NB4 (cell line): ENCODE results near the gene CLDND2.
"Not testable (repeated sequence)": the region's sequence is repeated elsewhere in the genome, so short reads cannot be mapped to it uniquely, and the experiment has no call there.

Source experiments
- DNase-seq: peaks from one replicate; pipeline ENCODE4 v3.0.0; 2010; ENCODE audit warnings: low read depth
- H3K4me3 ChIP-seq: one replicate; pipeline ENCODE4 v1.5.1; 2011; ENCODE audit warnings: mild to moderate bottlenecking, low read depth, low read length, moderate library complexity
- CTCF ChIP-seq: IDR thresholded peaks from one replicate; pipeline ENCODE4 v1.5.1; 2012; ENCODE audit warnings: low read depth, low read length
- MAX ChIP-seq: IDR thresholded peaks from 2 replicates; pipeline ENCODE4 v1.6.1; 2011; ENCODE audit warnings: low read depth, low read length
- MYC ChIP-seq: IDR thresholded peaks from 2 replicates; pipeline ENCODE4 v1.6.1; 2011; ENCODE audit warnings: low read depth, low read length
- POLR2A ChIP-seq: IDR thresholded peaks from 2 replicates; pipeline ENCODE4 v1.6.1; 2011; ENCODE audit warnings: mild to moderate bottlenecking; ENCODE audit not compliant: insufficient read length; ENCODE audit errors: extremely low read depth

The CLDND2 gene

GRCh38 chr19:51407511-51408131 is 38.8 kb upstream of the CLDND2 start:
- DNase-seq, result peak; percentile 83
- no peak for TF ChIP-seq MAX
- no peak for TF ChIP-seq MYC
- TF ChIP-seq CTCF, result no peak
- TF ChIP-seq POLR2A, result no peak
- no peak overlapping the region for H3K4me3 ChIP-seq

- no peak overlapping the region for H3K4me3 ChIP-seq
- TF ChIP-seq CTCF (no peak), MYC (no peak), MAX (no peak), POLR2A (no peak)
- no peak for DNase-seq
Measured at GRCh38 chr19:51402117-51402516, 33.3 kb upstream of the CLDND2 start.

GRCh38 chr19:51399936-51400335 is 31.1 kb upstream of the CLDND2 start:
- not testable (repeated sequence) for DNase-seq, H3K4me3 ChIP-seq

GRCh38 chr19:51399231-51399630 is 30.4 kb upstream of the CLDND2 start:
- DNase-seq, result no peak
- TF ChIP-seq MAX (no peak), MYC (no peak), POLR2A (no peak), CTCF (no peak)
- H3K4me3 ChIP-seq, result no peak overlapping the region

GRCh38 chr19:51398096-51398704 is 29.4 kb upstream of the CLDND2 start:
- DNase-seq, result peak; percentile 58
- no peak overlapping the region for H3K4me3 ChIP-seq
- TF ChIP-seq CTCF (peak; percentile 68), MYC (no peak)

GRCh38 chr19:51397453-51397852 is 28.6 kb upstream of the CLDND2 start:
- DNase-seq, H3K4me3 ChIP-seq: not testable (repeated sequence)

- no peak for TF ChIP-seq MAX
- no peak for TF ChIP-seq MYC
- no peak for TF ChIP-seq POLR2A
- no peak for DNase-seq
- no peak overlapping the region for H3K4me3 ChIP-seq
Measured at GRCh38 chr19:51396175-51396574, 27.4 kb upstream of the CLDND2 start.
